Mesodermal cell (in vitro differentiated cells): ENCODE measurements around the gene NPBWR2.

Experiments used
- H3K27ac ChIP-seq: 2 replicates; pipeline ENCODE4 v1.7.0; 2013; ENCODE audit warnings: mild to moderate bottlenecking, low read depth, low read length, moderate library complexity; ENCODE audit not compliant: severe bottlenecking
- H3K36me3 ChIP-seq: 2 replicates; pipeline ENCODE4 v1.7.1; 2013; ENCODE audit warnings: mild to moderate bottlenecking, low read length, moderate library complexity; ENCODE audit not compliant: control insufficient read depth, insufficient read depth
- H3K4me1 ChIP-seq: one replicate; pipeline ENCODE4 v1.7.1; 2013; ENCODE audit warnings: mild to moderate bottlenecking, low read length; ENCODE audit not compliant: insufficient read depth, control insufficient read depth, poor library complexity, severe bottlenecking
- H3K4me3 ChIP-seq: 2 replicates; pipeline ENCODE4 v1.7.0; 2013; ENCODE audit warnings: low read length, control low read depth, mild to moderate bottlenecking; ENCODE audit not compliant: insufficient read depth, poor library complexity, severe bottlenecking; ENCODE audit errors: extremely low read depth
- H3K9me3 ChIP-seq: 2 replicates; pipeline ENCODE4 v1.7.1; 2013; ENCODE audit warnings: mild to moderate bottlenecking, low read length, moderate library complexity; ENCODE audit not compliant: control insufficient read depth
- WGBS, 2 experiments: methylation state at CpG; one replicate each; pipeline ENCODE4 v1.1.5; 2013; ENCODE audit warnings: missing lambda C conversion rate in 2 of 2; ENCODE audit not compliant: insufficient coverage in 2 of 2; 5-methylcytosine and 5-hydroxymethylcytosine counted together

Gene NPBWR2

GRCh38 chr20:64062276-64062595 lies 45.1 kb downstream of the NPBWR2 start:
- WGBS, 2 experiments: 75 to 86% methylated on average over 5 of the region's 5 CpGs
- H3K4me3 ChIP-seq: peak overlapping the region; percentile 85
- H3K4me1 ChIP-seq: peaks cover 13% of the 10 kb centered on the region
- peak overlapping the region; percentile 57 for H3K27ac ChIP-seq
- no peaks in the 10 kb centered on the region for H3K36me3 ChIP-seq
- no peaks in the 10 kb centered on the region for H3K9me3 ChIP-seq

GRCh38 chr20:64058536-64058935 lies 48.8 kb downstream of the NPBWR2 start:
- H3K9me3 ChIP-seq: no peaks in the 10 kb centered on the region
- 87 to 92% methylated on average over 11 to 12 of the region's 12 CpGs for WGBS, 2 experiments
- peaks cover 29% of the 10 kb centered on the region for H3K4me1 ChIP-seq
- H3K36me3 ChIP-seq: no peaks in the 10 kb centered on the region
- no peak overlapping the region for H3K4me3 ChIP-seq
- H3K27ac ChIP-seq: no peak overlapping the region

- H3K4me1 ChIP-seq: peaks cover 31% of the 10 kb centered on the region
- no peaks in the 10 kb centered on the region for H3K36me3 ChIP-seq
- 41 to 42% methylated on average over 27 to 28 of the region's 33 CpGs for WGBS, 2 experiments
- no peaks in the 10 kb centered on the region for H3K9me3 ChIP-seq
- H3K4me3 ChIP-seq: no peak overlapping the region
- no peak overlapping the region for H3K27ac ChIP-seq
Observed at GRCh38 chr20:64057628-64058498, 49.5 kb downstream of the NPBWR2 start.

DNA sequence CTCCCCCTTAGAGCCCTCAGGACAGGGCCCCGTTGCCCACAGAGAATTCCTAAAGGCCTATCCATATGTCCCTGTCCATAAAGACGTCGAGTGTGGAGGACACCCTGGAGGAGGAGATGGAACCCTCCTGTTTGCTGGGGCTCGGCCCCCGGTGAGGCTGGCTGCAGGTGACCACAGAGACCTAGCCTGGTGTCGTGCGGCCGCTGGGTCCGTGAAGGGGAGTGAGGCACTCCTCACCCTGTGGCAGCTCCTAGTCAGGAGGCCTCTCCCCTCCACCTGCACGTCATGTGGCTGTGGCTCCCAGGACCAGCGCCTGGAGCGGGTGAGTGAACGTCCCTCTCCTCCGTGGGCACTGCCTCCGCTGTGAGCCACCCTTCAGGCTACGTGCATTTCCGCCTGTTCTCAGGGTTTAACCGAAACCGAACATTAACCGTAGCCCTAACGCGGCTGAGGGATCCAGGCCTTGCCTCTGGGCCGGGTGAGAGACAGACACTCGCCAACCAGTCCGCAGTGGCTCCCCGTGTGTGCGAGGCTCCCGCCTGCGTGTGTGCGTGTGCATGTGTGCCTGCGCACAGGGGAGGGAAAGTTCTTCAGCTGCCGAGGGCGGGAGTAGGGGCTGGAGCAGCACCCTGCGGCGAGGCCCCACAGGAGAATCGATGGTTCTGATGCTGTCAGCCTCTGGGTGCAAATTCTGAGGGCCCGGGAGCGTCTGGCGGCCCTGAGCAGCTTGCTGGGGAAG lies 50.3 kb downstream of the NPBWR2 start:
- Histone ChIP-seq H3K27ac (no peak overlapping the region), H3K4me1 (peaks cover 31% of the 10 kb centered on the region), H3K9me3 (no peaks in the 10 kb centered on the region), H3K4me3 (no peak overlapping the region), H3K36me3 (no peaks in the 10 kb centered on the region)
- WGBS, 2 experiments: 84 to 87% methylated on average over 37 to 39 of the region's 39 CpGs

DNA sequence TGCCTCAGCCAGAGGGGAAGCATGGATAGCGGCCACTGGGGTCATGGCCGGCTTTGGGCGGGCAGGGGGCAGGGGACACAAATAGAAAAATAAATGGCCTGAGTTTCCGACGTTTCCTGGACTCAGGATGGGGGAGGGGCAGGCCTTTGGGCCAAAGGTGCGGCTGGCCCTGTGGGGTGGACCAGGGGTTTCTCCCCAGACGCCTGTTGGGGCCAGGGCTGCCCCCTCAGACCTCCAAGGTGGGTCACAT lies 50.8 kb downstream of the NPBWR2 start:
- Histone ChIP-seq H3K4me1 (peaks cover 31% of the 10 kb centered on the region), H3K27ac (no peak overlapping the region), H3K4me3 (no peak overlapping the region), H3K9me3 (no peaks in the 10 kb centered on the region), H3K36me3 (no peaks in the 10 kb centered on the region)
- WGBS, 2 experiments: 71 to 100% methylated on average over 3 to 6 of the region's 7 CpGs

- H3K27ac ChIP-seq: peak overlapping the region; percentile 23
- peaks cover 31% of the 10 kb centered on the region for H3K4me1 ChIP-seq
- H3K36me3 ChIP-seq: no peaks in the 10 kb centered on the region
- WGBS, 2 experiments: 82% methylated on average over 17 to 22 of the region's 22 CpGs
- H3K9me3 ChIP-seq: no peaks in the 10 kb centered on the region
- no peak overlapping the region for H3K4me3 ChIP-seq
Observed at GRCh38 chr20:64055893-64056638, 51.3 kb downstream of the NPBWR2 start.

- no peaks in the 10 kb centered on the region for H3K36me3 ChIP-seq
- H3K4me1 ChIP-seq: peaks cover 31% of the 10 kb centered on the region
- WGBS, 2 experiments: 33 to 92% methylated on average over 1 to 9 of the region's 9 CpGs
- H3K9me3 ChIP-seq: no peaks in the 10 kb centered on the region
- H3K4me3 ChIP-seq: no peak overlapping the region
- H3K27ac ChIP-seq: peak overlapping the region; percentile 23
Observed at GRCh38 chr20:64055396-64055892, 51.9 kb downstream of the NPBWR2 start.

DNA sequence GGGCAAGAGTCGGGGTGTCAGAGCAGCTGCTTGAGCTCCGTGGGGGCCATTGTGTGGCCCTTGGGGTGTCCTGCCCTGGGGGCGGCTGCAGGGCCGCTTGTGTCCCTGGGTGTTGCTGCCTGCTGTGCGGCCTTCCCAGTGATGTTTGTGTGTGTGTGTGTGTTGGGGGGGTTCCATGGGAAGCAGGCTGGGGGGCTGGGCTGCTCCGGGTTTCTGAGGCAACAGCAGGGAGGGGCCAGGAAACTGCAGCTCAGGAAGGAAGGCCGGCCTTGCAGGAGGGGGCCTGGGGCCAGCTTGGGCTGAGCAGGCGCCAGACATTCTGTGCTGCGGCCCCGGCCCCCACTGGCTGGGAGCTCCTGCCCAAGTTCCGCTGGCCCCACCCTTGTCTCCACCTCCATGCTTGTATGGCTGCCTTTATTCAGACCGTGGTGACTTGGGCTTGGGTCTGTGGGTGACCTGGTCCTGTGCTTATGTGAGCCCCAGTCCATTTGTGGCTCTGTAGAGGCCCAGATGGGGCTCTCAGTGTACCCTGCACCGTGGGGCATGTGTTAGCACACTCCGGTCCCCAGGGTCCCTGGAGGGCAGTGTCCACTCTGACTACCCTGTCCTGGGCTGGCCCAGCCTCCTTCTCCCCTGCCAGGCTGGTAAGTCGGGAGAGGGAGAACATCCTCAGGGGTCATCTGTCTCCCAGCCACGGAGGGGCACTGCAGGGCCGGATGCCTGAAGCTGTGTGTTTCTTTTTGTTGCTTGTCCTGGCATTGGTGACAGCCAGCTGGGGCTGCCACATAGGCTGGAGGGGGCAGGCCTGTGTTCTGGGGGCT lies 53.3 kb downstream of the NPBWR2 start:
- peak overlapping the region; percentile 76 for H3K27ac ChIP-seq
- no peaks in the 10 kb centered on the region for H3K36me3 ChIP-seq
- 33 to 56% methylated on average over 12 to 14 of the region's 17 CpGs for WGBS, 2 experiments
- peaks cover 37% of the 10 kb centered on the region for H3K4me1 ChIP-seq
- H3K4me3 ChIP-seq: peak overlapping the region; percentile 8
- H3K9me3 ChIP-seq: no peaks in the 10 kb centered on the region
